SK-N-SH (cell line): Measurements from ENCODE around the gene CHD6. TPM values are rescaled to one million over a fixed set of nuclear protein-coding genes. Genes with fewer than 3 reads are reported as not detected.

ENCODE experiments used
- CTCF ChIA-PET: fragments of 300-600, 350-600 bp; formaldehyde crosslinking; extraction: SDS; loops from one replicate; lab custom pipeline; 2021; lab: Yijun Ruan, JAX
- POLR2A ChIA-PET: fragments of 350-600 bp; sonication (Branson Sonifier 250); formaldehyde crosslinking; extraction: SDS; loops from one replicate; lab custom pipeline; 2020; ENCODE audit warnings: antibody characterized with exemption, inconsistent platforms; lab: Yijun Ruan, JAX
- DNase-seq: peaks from one replicate; pipeline ENCODE4 v3.0.0; 2012
- H2AFZ ChIP-seq: fragments of 200-600 bp; sonication (generic); 2 replicates; pipeline ENCODE4 v1.8.1; 2016; ENCODE audit warnings: antibody characterized with exemption, mild to moderate bottlenecking, low read depth
- H3F3A ChIP-seq: fragments of 200-600 bp; sonication (generic); replicated peaks from 2 replicates; pipeline ENCODE3; 2016; ENCODE audit warnings: antibody characterized with exemption, mild to moderate bottlenecking; ENCODE audit not compliant: insufficient read depth
- H3K27ac ChIP-seq, 2 experiments: fragments of 200-500 bp in 1 of 2; fragments of 200-600 bp in 1 of 2; sonication (Bioruptor generic) in 1 of 2; sonication (generic), shearing (Covaris generic) in 1 of 2; 2 replicates each; pipeline versions ENCODE4 v1.5.1 to v1.6.1; 2014 to 2016; ENCODE audit warnings: low read depth in 2 of 2, inconsistent platforms in 1 of 2, low read length in 1 of 2, mild to moderate bottlenecking in 1 of 2, mixed read lengths in 1 of 2
- H3K27me3 ChIP-seq: fragments of 200-600 bp; sonication (generic), shearing (Covaris generic); 2 replicates; pipeline ENCODE4 v1.6.1; 2016; ENCODE audit warnings: mixed run types; ENCODE audit not compliant: insufficient read depth
- H3K36me3 ChIP-seq, 2 experiments: fragments of 200-500 bp in 1 of 2; fragments of 200-600 bp in 1 of 2; sonication (Bioruptor generic) in 1 of 2; sonication (generic) in 1 of 2; replicated peaks in 1 of 2; 2 replicates each; pipeline versions ENCODE3 to v1.5.1; 2014 to 2016; ENCODE audit warnings: low read length in 1 of 2, mild to moderate bottlenecking in 1 of 2; ENCODE audit not compliant: insufficient read depth in 2 of 2, control insufficient read depth in 1 of 2
- H3K4me1 ChIP-seq, 2 experiments: fragments of 200-500 bp in 1 of 2; fragments of 200-600 bp in 1 of 2; sonication (Bioruptor generic) in 1 of 2; sonication (generic), shearing (Covaris generic) in 1 of 2; 2 replicates each; pipeline versions ENCODE4 v1.5.1 to v1.6.1; 2014 to 2016; ENCODE audit warnings: low read depth in 1 of 2, low read length in 1 of 2, mixed run types in 1 of 2; ENCODE audit not compliant: insufficient read depth in 2 of 2, control insufficient read depth in 1 of 2
- H3K4me2 ChIP-seq: fragments of 200-600 bp; sonication (generic), shearing (Covaris generic); 2 replicates; pipeline ENCODE4 v1.6.1; 2017; ENCODE audit warnings: mixed run types
- H3K4me3 ChIP-seq, 2 experiments: fragments of 200-500 bp in 1 of 2; fragments of 200-600 bp in 1 of 2; sonication (Bioruptor generic) in 1 of 2; sonication (generic), shearing (Covaris generic) in 1 of 2; 2 replicates each; pipeline versions ENCODE4 v1.5.1 to v1.8.1; 2014 to 2016; ENCODE audit warnings: low read depth in 2 of 2, inconsistent platforms in 1 of 2, low read length in 1 of 2, mild to moderate bottlenecking in 1 of 2, mixed read lengths in 1 of 2, moderate library complexity in 1 of 2
- H3K79me2 ChIP-seq: fragments of 200-600 bp; sonication (generic); 2 replicates; pipeline ENCODE4 v1.8.1; 2017; ENCODE audit warnings: mild to moderate bottlenecking; ENCODE audit not compliant: insufficient read depth
- H3K9ac ChIP-seq: fragments of 200-600 bp; sonication (generic); 2 replicates; pipeline ENCODE4 v1.6.1; 2017; ENCODE audit warnings: mixed run types
- H3K9me2 ChIP-seq: fragments of 200-600 bp; sonication (generic); 2 replicates; pipeline ENCODE4 v1.6.1; 2017; ENCODE audit warnings: mixed run types
- H3K9me3 ChIP-seq: fragments of 200-600 bp; sonication (generic); 2 replicates; pipeline ENCODE4 v1.6.1; 2017; ENCODE audit warnings: mixed run types, mild to moderate bottlenecking, moderate library complexity
- H4K20me1 ChIP-seq: fragments of 200-600 bp; sonication (generic); 2 replicates; pipeline ENCODE4 v1.6.1; 2017; ENCODE audit warnings: mild to moderate bottlenecking, mixed run types; ENCODE audit not compliant: insufficient read depth
- CHD2 ChIP-seq: fragments of 150-350 bp; IDR thresholded peaks from 2 replicates; pipeline ENCODE4 v1.6.1; 2018; ENCODE audit warnings: low read length; ENCODE audit not compliant: partially characterized antibody
- ELF1 ChIP-seq: IDR thresholded peaks from 2 replicates; pipeline ENCODE4 v1.4.0; 2012
- EZH2phosphoT487 ChIP-seq: fragments of 200-600 bp; sonication (generic); IDR thresholded peaks from 2 replicates; pipeline ENCODE4 v1.6.1; 2017; ENCODE audit warnings: low read depth, mixed run types, mild to moderate bottlenecking, antibody characterized with exemption, moderate library complexity, borderline replicate concordance
- FOSL2 ChIP-seq: IDR thresholded peaks from 2 replicates; pipeline ENCODE4 v1.4.0; 2012; ENCODE audit warnings: low read depth, mild to moderate bottlenecking, moderate library complexity, borderline replicate concordance
- GABPA ChIP-seq: IDR thresholded peaks from 2 replicates; pipeline ENCODE4 v1.4.0; 2012; ENCODE audit warnings: low read depth, mild to moderate bottlenecking
- GATA2 ChIP-seq: sonication (generic); formaldehyde crosslinking; IDR thresholded peaks from 2 replicates; pipeline ENCODE4 v1.5.0; 2020; ENCODE audit warnings: mild to moderate bottlenecking, missing genetic modification reagents
- JUND ChIP-seq: IDR thresholded peaks from 2 replicates; pipeline ENCODE4 v1.4.0; 2012
- MEF2A ChIP-seq: IDR thresholded peaks from 2 replicates; pipeline ENCODE4 v1.4.0; 2012; ENCODE audit warnings: low read depth, borderline replicate concordance
- NRF1 ChIP-seq: IDR thresholded peaks from 2 replicates; pipeline ENCODE4 v1.6.1; 2012; ENCODE audit warnings: low read depth, mild to moderate bottlenecking, low read length
- POLR2AphosphoS5 ChIP-seq: IDR thresholded peaks from 2 replicates; pipeline ENCODE4 v1.6.1; 2012; ENCODE audit warnings: low read depth, low read length
- RCOR1 ChIP-seq: fragments of 150-350 bp; IDR thresholded peaks from 2 replicates; pipeline ENCODE4 v1.6.1; 2017; ENCODE audit warnings: antibody characterized with exemption, low read length
- REST ChIP-seq: IDR thresholded peaks from 2 replicates; pipeline ENCODE4 v1.6.1; 2012; ENCODE audit warnings: mild to moderate bottlenecking, low read depth, low read length, moderate library complexity
- RXRA ChIP-seq: IDR thresholded peaks from 2 replicates; pipeline ENCODE4 v1.4.0; 2012; ENCODE audit warnings: low read depth, mild to moderate bottlenecking, borderline replicate concordance
- SIN3A ChIP-seq: IDR thresholded peaks from 2 replicates; pipeline ENCODE4 v1.6.1; 2012; ENCODE audit warnings: low read depth, mild to moderate bottlenecking, low read length, moderate library complexity, borderline replicate concordance
- TAF1 ChIP-seq: IDR thresholded peaks from 2 replicates; pipeline ENCODE4 v1.6.1; 2012; ENCODE audit warnings: low read depth, mild to moderate bottlenecking, low read length, moderate library complexity, borderline replicate concordance
- TCF12 ChIP-seq: IDR thresholded peaks from 2 replicates; pipeline ENCODE4 v1.4.0; 2012
- TEAD4 ChIP-seq: IDR thresholded peaks from 2 replicates; pipeline ENCODE4 v1.4.0; 2012; ENCODE audit warnings: mild to moderate bottlenecking, borderline replicate concordance; ENCODE audit not compliant: insufficient read depth
- YY1 ChIP-seq: IDR thresholded peaks from 2 replicates; pipeline ENCODE4 v1.4.0; 2012; ENCODE audit warnings: low read depth, mild to moderate bottlenecking
- WGBS: methylation state at CpG from one replicate; pipeline ENCODE4 v1.1.6; 2017; ENCODE audit warnings: low lambda C conversion rate; 5-methylcytosine and 5-hydroxymethylcytosine counted together
- polyA plus RNA-seq, 3 experiments: library from polyadenylated mRNA; depleted of rRNA; stranded (reverse); fragments of >200 nt; gene quantifications; 2 replicates each; pipeline ENCODE4 v1.2.3, GENCODE V29; 2012
- TF ChIP-seq, protein P1 (sequence below): fragments of 150-350 bp; IDR thresholded peaks from 2 replicates; pipeline ENCODE4 v1.6.1; 2017; ENCODE audit warnings: antibody characterized with exemption, low read length, low read depth, borderline replicate concordance
- TF ChIP-seq, protein P2 (sequence below): IDR thresholded peaks from 2 replicates; pipeline ENCODE4; 2012

CHD6 gene
- polyA plus RNA-seq, 1 of the 3 experiments (the other 2 are of a cell fraction): 7.1 TPM

- TF ChIP-seq, protein P1, sequence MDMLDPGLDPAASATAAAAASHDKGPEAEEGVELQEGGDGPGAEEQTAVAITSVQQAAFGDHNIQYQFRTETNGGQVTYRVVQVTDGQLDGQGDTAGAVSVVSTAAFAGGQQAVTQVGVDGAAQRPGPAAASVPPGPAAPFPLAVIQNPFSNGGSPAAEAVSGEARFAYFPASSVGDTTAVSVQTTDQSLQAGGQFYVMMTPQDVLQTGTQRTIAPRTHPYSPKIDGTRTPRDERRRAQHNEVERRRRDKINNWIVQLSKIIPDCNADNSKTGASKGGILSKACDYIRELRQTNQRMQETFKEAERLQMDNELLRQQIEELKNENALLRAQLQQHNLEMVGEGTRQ: no peak
- TF ChIP-seq SIN3A (no peak), FOSL2 (peak; percentile 83; the same call in 1 of the 2 replicates), REST (no peak)
Measured at GRCh38 chr20:41482647-41483552, 135.3 kb downstream of the CHD6 start (continued).

DNA sequence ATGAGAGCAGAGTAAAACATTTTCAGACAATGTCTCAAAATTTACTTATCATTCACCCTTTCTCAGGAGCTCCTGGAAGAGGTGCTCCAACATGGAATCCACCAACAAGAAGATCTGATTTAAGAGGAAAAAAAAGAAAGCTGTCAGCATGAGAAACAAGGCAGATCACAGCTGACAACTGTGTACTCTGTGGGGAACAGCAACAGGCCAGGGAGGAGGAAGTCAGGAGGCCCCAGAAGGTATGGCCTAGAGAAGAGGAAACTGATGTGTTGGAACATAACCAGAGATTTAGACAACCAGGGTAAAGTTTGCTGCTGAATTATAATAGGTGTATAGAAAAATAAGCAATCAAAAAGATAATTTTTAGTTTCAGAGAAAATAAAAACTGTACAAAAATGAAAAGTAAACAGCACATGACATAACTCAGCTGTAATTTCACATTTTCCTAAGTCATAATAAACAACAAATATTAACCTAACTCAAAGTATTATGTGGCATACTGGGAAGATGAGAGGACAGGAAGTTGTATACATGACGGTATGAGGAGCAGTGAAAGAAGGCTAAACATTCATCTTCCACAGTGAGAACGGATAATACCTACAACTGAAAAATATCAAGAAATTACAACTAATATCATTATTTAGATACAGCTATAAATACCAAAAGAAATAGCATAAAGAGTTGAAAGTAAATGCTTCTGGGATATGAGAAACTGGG is 138.0 kb downstream of the CHD6 start:
- CTCF ChIA-PET: interaction anchor here (0.7 kb wide), 1 partner anchor 336 kb away, joined by 3 read pairs; no protein-coding TSS in a partner anchor
- TF ChIP-seq RCOR1: no peak
- TF ChIP-seq ELF1: no peak
- TF ChIP-seq REST: no peak
- no peak for TF ChIP-seq SIN3A
- TF ChIP-seq, protein P2, sequence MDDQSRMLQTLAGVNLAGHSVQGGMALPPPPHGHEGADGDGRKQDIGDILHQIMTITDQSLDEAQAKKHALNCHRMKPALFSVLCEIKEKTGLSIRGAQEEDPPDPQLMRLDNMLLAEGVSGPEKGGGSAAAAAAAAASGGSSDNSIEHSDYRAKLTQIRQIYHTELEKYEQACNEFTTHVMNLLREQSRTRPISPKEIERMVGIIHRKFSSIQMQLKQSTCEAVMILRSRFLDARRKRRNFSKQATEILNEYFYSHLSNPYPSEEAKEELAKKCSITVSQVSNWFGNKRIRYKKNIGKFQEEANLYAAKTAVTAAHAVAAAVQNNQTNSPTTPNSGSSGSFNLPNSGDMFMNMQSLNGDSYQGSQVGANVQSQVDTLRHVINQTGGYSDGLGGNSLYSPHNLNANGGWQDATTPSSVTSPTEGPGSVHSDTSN: no peak
- TF ChIP-seq TEAD4: no peak
- no peak for TF ChIP-seq GABPA
- TF ChIP-seq RXRA: no peak
- TF ChIP-seq JUND: no peak
- no peak for TF ChIP-seq NRF1
- no peak for TF ChIP-seq POLR2AphosphoS5
- no peak for TF ChIP-seq MEF2A
- TF ChIP-seq TAF1: no peak
- TF ChIP-seq CHD2: no peak
- TF ChIP-seq TCF12: no peak
- no peak for TF ChIP-seq EZH2phosphoT487
- no peak for TF ChIP-seq YY1
- no peak for TF ChIP-seq GATA2
- TF ChIP-seq, all 33 proteins: peak for 0
- H4K20me1 ChIP-seq: no peaks in the 10 kb centered on the region

More for the DNA sequence above, 138.0 kb downstream of the CHD6 start:
- no peak overlapping the region for H2AFZ ChIP-seq
- POLR2A ChIA-PET: no interaction called here
- no peak overlapping the region for H3K4me3 ChIP-seq
- H3K9ac ChIP-seq: no peak overlapping the region
- peaks cover 0 to 26% of the 10 kb centered on the region in 2 experiments for H3K4me1 ChIP-seq
- 85% methylated on average over 2 of the region's 2 CpGs for WGBS
- DNase-seq: no peak
- H3K27ac ChIP-seq: no peak overlapping the region
- H3K36me3 ChIP-seq: peaks cover 40 to 61% of the 10 kb centered on the region in 2 experiments
- no peaks in the 10 kb centered on the region for H3K27me3 ChIP-seq
- H3K9me2 ChIP-seq: no peaks in the 10 kb centered on the region; the same call in 1 of the 2 replicates
- H3K9me3 ChIP-seq: no peaks in the 10 kb centered on the region
- peaks cover 36% of the 10 kb centered on the region for H3F3A ChIP-seq
- no peak overlapping the region for H3K4me2 ChIP-seq
- no peaks in the 10 kb centered on the region for H3K79me2 ChIP-seq
